Thyroid gland (tissue), 4 donors: ENCODE measurements around the gene PITHD1. TPM values are rescaled to one million over a fixed set of nuclear protein-coding genes. Genes with fewer than 3 reads are reported as not detected.

Experiments used
- DNase-seq, 2 donors: peaks; one replicate each; pipeline ENCODE4 v3.0.0-alpha.2; 2019
- H3K27ac ChIP-seq, 3 donors: fragments of 200-600 bp; sonication (generic); 1 replicate in 2 of 3; 2 replicates in 1 of 3; pipeline ENCODE4 v1.5.1; 2016 to 2019; ENCODE audit warnings: mild to moderate bottlenecking in 1 of 3, moderate library complexity in 1 of 3
- H3K27me3 ChIP-seq: fragments of 200-600 bp; sonication (generic); one replicate; pipeline ENCODE4 v1.5.1; 2019
- H3K36me3 ChIP-seq, 2 donors: fragments of 200-600 bp; sonication (generic); one replicate each; pipeline ENCODE4 v1.5.1; 2016 to 2019
- H3K4me1 ChIP-seq, 2 donors: fragments of 200-600 bp; sonication (generic); one replicate each; pipeline ENCODE4 v1.5.1; 2017 to 2019
- H3K4me3 ChIP-seq, 3 donors: fragments of 200-600 bp; sonication (generic); replicated peaks in 1 of 3; 1 replicate in 2 of 3; 2 replicates in 1 of 3; pipeline ENCODE4 v1.5.1; 2016; ENCODE audit warnings: mild to moderate bottlenecking in 1 of 3
- H3K9me3 ChIP-seq: fragments of 200-600 bp; sonication (generic); one replicate; pipeline ENCODE4 v1.5.1; 2017
- CTCF ChIP-seq, 6 experiments: fragments of 200-600 bp in 3 of 6; fragments of 450-650 bp in 3 of 6; sonication (generic) in 3 of 6; IDR thresholded peaks; one replicate each; pipeline ENCODE4 v1.5.1; 2016 to 2019; ENCODE audit warnings: antibody characterized with exemption in 6 of 6, mild to moderate bottlenecking in 2 of 6, inconsistent platforms in 1 of 6, moderate library complexity in 1 of 6
- POLR2A ChIP-seq, 2 donors: fragments of 450-650 bp; IDR thresholded peaks; one replicate each; pipeline ENCODE4 v1.6.1; 2017; ENCODE audit warnings: antibody characterized with exemption in 2 of 2, mild to moderate bottlenecking in 2 of 2, moderate library complexity in 1 of 2
- WGBS, 2 donors: methylation state at CpG; one replicate each; pipeline ENCODE4 v1.1.5; 2017; 5-methylcytosine and 5-hydroxymethylcytosine counted together
- intact Hi-C: fragments of 100-400 bp; cut with DNase I; formaldehyde crosslinking; loops from one replicate; pipeline ENCODE4 v1.15.1; 2023
- total RNA-seq, 4 donors: library from RNA; depleted of rRNA; stranded (reverse); fragments of >200 nt; gene quantifications; one replicate each; pipeline ENCODE4 v1.2.3, GENCODE V29; 2016

The PITHD1 gene
- total RNA-seq, 4 donors from 2014 or later, result 55.3 to 75.8 (median 60.0) TPM

GRCh38 chr1:23836037-23836436 lies 57.8 kb downstream of the PITHD1 start:
- Histone ChIP-seq H3K27ac (no peak overlapping the region), H3K36me3 (no peaks in the 10 kb centered on the region), H3K27me3 (no peaks in the 10 kb centered on the region), H3K9me3 (no peaks in the 10 kb centered on the region), H3K4me1 (peaks cover 6 to 10% of the 10 kb centered on the region in 2 donors), H3K4me3 (no peak overlapping the region)
- DNase-seq, result no peak
- TF ChIP-seq CTCF (IDR thresholded peaks at IDR 0.05), result no peak
- TF ChIP-seq POLR2A (IDR thresholded peaks at IDR 0.05), result no peak
- WGBS, 2 donors, result 82 to 83% methylated on average over 3 of the region's 3 CpGs
- intact Hi-C loops, result no loop called here

Other genes starting within 250 kb of the PITHD1 start
- gene E2F2, start 247.2 kb upstream of the PITHD1 start, total RNA-seq, result under 1 TPM in 3 of 4 donors, not detected in 1; 0.10 to 0.27 (median 0.17) TPM
- gene ID3, start 218.9 kb upstream of the PITHD1 start, total RNA-seq, result 100 to 1,000 TPM; 279 to 388 (median 343) TPM
- 1,000 to 10,000 TPM in 1 of 4 donors, 100 to 1,000 TPM in 3; 669 to 1,720 (median 801) TPM for gene RPL11, start 86.6 kb upstream of the PITHD1 start, total RNA-seq
- 10 to 100 TPM; 33.3 to 49.9 (median 40.5) TPM for gene ELOA, start 34.9 kb upstream of the PITHD1 start, total RNA-seq
- 10 to 100 TPM; 31.3 to 75.4 (median 60.6) TPM for gene LYPLA2, start 12.7 kb downstream of the PITHD1 start, total RNA-seq
- 10 to 100 TPM in 2 of 4 donors, 1 to 10 TPM in 2; 4.6 to 12.6 (median 8.4) TPM for gene GALE, start 22.3 kb downstream of the PITHD1 start, total RNA-seq
- 10 to 100 TPM; 35.8 to 84.3 (median 57.0) TPM for gene HMGCL, start 47.0 kb downstream of the PITHD1 start, total RNA-seq
- gene FUCA1, start 89.9 kb downstream of the PITHD1 start, total RNA-seq, result 100 to 1,000 TPM in 3 of 4 donors, 10 to 100 TPM in 1; 75.5 to 133 (median 112) TPM
- under 1 TPM; 0.11 to 0.54 (median 0.31) TPM for gene CNR2, start 134.9 kb downstream of the PITHD1 start, total RNA-seq
- 100 to 1,000 TPM; 147 to 211 (median 186) TPM for gene PNRC2, start 181.4 kb downstream of the PITHD1 start, total RNA-seq
- gene SRSF10, start 201.9 kb downstream of the PITHD1 start, total RNA-seq, result 100 to 1,000 TPM; 158 to 193 (median 172) TPM